Adipocyte (in vitro differentiated cells): ENCODE results near the gene PICK1.
A peak's percentile ranks its signal among the peaks of the same experiment; 100 is the strongest.

Experiments
- DNase-seq: peaks from one replicate; pipeline ENCODE4 v3.0.0-alpha.2; 2015; ENCODE audit warnings: low read depth
- H3K27me3 ChIP-seq: replicated peaks from 2 replicates; pipeline ENCODE4 v1.7.0; 2013; ENCODE audit warnings: mild to moderate bottlenecking, low read length, moderate library complexity; ENCODE audit not compliant: control insufficient read depth, insufficient read depth
- H3K36me3 ChIP-seq: 2 replicates; pipeline ENCODE4 v1.7.0; 2013; ENCODE audit warnings: low read length, mild to moderate bottlenecking, moderate library complexity; ENCODE audit not compliant: control insufficient read depth, insufficient read depth, severe bottlenecking
- H3K4me1 ChIP-seq: 2 replicates; pipeline ENCODE4 v1.7.0; 2013; ENCODE audit warnings: mild to moderate bottlenecking, low read length, moderate library complexity; ENCODE audit not compliant: control insufficient read depth, insufficient read depth
- H3K4me3 ChIP-seq: 2 replicates; pipeline ENCODE4 v1.7.0; 2013; ENCODE audit warnings: mild to moderate bottlenecking, low read length, moderate library complexity
- H3K9ac ChIP-seq: 2 replicates; pipeline ENCODE4 v1.7.0; 2013; ENCODE audit warnings: mild to moderate bottlenecking, low read length, moderate library complexity
- H3K9me3 ChIP-seq: 2 replicates; pipeline ENCODE4 v1.7.0; 2013; ENCODE audit warnings: mild to moderate bottlenecking, low read length, moderate library complexity; ENCODE audit not compliant: control insufficient read depth

Gene PICK1

GRCh38 chr22:38023045-38023444 is 34.2 kb upstream of the PICK1 start:
- Histone ChIP-seq H3K9ac (no peak overlapping the region), H3K36me3 (no peaks in the 10 kb centered on the region), H3K4me3 (no peak overlapping the region), H3K9me3 (no peaks in the 10 kb centered on the region), H3K27me3 (peaks cover 11% of the 10 kb centered on the region), H3K4me1 (no peaks in the 10 kb centered on the region)
- no peak for DNase-seq

- peaks cover 5% of the 10 kb centered on the region for H3K4me1 ChIP-seq
- no peak overlapping the region for H3K9ac ChIP-seq
- no peak for DNase-seq
- H3K4me3 ChIP-seq = no peak overlapping the region
- no peaks in the 10 kb centered on the region for H3K36me3 ChIP-seq
- peaks cover 11% of the 10 kb centered on the region for H3K27me3 ChIP-seq
- H3K9me3 ChIP-seq = no peaks in the 10 kb centered on the region
Measured at GRCh38 chr22:38025514-38025913, 31.7 kb upstream of the PICK1 start.

- H3K4me3 ChIP-seq = no peak overlapping the region
- no peak for DNase-seq
- H3K9me3 ChIP-seq = no peaks in the 10 kb centered on the region
- no peaks in the 10 kb centered on the region for H3K36me3 ChIP-seq
- H3K4me1 ChIP-seq = peaks cover 6% of the 10 kb centered on the region
- H3K27me3 ChIP-seq = peaks cover 11% of the 10 kb centered on the region
- H3K9ac ChIP-seq = no peak overlapping the region
Measured at GRCh38 chr22:38026130-38027111, 30.8 kb upstream of the PICK1 start.

DNA sequence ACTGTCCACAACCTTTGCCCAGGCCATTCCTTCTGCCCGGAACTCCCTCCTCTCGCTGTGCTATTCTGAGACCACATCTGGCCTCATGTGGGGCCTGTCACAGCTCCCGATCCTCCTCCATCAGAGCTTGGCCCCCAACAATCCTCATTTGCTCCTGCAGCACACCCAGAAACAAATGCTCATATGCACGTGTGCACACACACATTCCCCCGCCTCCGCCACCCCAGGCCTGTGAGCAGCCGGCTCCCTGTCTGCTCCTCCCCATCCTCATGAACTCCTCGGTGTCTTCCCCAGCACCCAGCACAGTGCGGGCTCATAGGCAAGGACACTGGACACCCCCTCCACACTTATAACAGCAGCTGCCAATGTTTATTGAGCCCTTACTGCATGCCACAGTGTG is 29.7 kb upstream of the PICK1 start:
- no peaks in the 10 kb centered on the region for H3K36me3 ChIP-seq
- H3K27me3 ChIP-seq = peaks cover 11% of the 10 kb centered on the region
- H3K9ac ChIP-seq = no peak overlapping the region
- H3K4me1 ChIP-seq = peaks cover 6% of the 10 kb centered on the region
- H3K4me3 ChIP-seq = no peak overlapping the region
- DNase-seq = no peak
- H3K9me3 ChIP-seq = no peaks in the 10 kb centered on the region

DNA sequence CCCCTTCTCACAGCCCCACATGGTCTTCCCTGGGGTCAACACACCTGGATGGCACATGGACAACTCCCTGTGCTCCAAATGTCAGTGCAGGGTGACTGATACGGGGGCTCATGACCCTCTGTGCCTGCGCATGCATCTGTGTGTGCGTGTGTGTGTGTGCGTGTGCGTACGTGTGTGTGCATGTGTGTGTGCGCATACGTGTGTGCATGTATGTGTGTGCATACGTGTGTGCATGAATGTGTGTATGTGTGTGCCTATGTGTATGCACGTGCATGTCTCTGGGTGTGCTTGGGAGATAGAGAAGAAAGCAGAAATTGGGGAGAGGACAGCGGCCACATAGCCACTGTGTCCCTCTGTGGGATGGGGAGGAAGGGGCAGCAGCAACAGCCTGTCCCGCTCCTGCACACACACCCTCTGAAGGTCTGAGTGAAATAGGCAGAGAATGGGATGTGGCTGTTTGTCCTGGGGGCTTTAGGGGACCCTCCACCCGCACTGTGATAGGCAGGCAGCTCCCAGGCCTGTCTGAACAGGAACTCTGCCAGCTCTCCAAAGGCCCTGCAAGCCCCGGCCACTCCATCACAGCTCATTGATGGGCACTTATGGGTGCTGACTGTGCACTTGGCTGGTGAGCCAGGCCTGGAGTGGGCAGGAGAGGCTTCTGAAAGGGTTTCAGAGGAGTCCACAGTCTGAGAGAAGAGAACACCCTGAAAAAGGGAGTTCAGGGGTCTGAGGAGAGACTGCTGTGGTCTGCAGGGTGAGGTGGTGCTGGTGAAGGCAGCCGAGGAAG is 28.7 kb upstream of the PICK1 start:
- Histone ChIP-seq H3K4me1 (peaks cover 6% of the 10 kb centered on the region), H3K9me3 (no peaks in the 10 kb centered on the region), H3K27me3 (peaks cover 11% of the 10 kb centered on the region), H3K4me3 (no peak overlapping the region), H3K36me3 (no peaks in the 10 kb centered on the region), H3K9ac (no peak overlapping the region)
- DNase-seq = no peak

DNA sequence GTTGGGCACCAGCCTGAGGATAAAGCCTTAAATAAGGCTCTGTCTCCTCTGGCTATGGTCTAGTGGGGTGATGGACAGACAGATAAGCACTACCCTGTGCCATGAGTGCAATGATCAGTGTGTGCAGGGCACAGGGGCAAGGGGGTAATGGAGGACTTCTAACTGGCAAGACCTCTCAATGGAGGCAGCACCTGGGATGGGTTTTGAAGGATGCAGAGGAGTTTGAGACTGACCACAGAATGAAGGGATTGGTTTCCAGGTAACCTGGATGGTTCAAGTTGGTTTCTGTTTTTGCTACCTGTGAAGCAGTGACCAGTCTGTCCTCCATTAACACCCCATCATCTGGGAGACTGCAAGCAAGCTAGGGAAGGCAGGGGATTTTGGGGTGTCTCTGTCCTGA is 27.8 kb upstream of the PICK1 start:
- Histone ChIP-seq H3K9ac (no peak overlapping the region), H3K27me3 (peaks cover 11% of the 10 kb centered on the region), H3K36me3 (no peaks in the 10 kb centered on the region), H3K4me3 (no peak overlapping the region), H3K9me3 (no peaks in the 10 kb centered on the region), H3K4me1 (peaks cover 14% of the 10 kb centered on the region)
- DNase-seq = no peak

DNA sequence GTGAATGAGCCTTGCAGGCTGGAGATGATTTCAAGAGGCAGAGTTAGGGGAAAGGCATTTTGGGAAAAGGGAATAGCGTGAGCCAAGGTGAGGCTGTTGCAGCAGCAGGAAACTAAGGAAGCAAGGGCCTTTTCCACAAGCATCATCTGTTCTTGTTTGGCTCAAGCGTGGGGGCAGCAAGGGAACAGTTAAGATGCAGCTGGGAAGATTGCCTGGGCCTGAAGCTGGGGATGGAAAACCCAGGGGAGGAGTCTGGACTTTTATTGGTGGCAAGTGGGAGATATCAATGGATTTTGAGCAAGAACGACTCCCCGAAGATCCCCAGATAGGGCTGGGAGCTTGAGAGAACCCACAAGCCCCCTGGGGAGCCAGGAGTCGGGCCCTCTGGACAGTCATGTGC is 27.3 kb upstream of the PICK1 start:
- Histone ChIP-seq H3K9me3 (no peaks in the 10 kb centered on the region), H3K9ac (no peak overlapping the region), H3K36me3 (no peaks in the 10 kb centered on the region), H3K4me3 (no peak overlapping the region), H3K4me1 (peaks cover 17% of the 10 kb centered on the region), H3K27me3 (peaks cover 10% of the 10 kb centered on the region)
- no peak for DNase-seq

DNA sequence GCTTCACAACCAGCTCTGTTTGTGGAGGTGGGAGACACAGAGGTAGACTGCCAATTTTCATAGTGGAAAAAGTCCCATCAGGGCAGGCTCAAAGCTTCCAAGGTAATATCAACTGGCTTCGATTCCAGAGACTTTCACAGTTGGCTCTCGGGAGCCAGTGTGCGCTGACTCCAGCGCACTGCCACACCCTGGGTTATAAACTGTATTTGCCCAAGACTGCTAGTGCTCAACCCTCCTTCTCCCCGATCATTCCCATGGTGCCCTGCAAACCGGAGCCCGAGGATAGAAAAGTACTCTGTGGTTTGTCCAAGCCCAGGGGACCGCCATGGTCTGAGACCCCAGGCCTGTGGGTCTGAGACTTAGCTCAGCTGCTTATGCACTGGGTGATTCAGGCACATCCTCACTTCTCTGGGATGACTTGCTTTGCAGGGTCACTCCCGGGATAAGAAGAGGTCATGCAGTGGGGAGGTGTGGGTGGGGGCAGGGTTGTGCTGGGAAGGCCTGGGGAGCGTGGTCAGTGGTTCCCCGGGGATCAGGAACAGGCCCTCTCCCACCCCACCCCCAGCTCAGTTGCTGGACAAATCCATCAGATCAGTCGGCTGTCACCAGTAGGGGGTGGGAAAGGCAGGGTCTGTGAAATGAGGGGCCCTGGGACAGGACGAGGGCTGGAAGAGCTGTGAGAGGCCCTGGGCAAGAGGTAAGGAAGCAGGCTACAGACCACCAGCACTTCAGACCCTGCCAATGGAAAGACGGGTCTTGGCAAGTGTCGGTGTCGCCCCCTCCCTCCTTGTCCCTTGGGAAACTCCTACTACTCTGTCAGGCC is 26.7 kb upstream of the PICK1 start:
- Histone ChIP-seq H3K9me3 (no peaks in the 10 kb centered on the region), H3K36me3 (no peaks in the 10 kb centered on the region), H3K27me3 (peaks cover 4% of the 10 kb centered on the region), H3K4me1 (peaks cover 20% of the 10 kb centered on the region), H3K4me3 (no peak overlapping the region), H3K9ac (no peak overlapping the region)
- no peak for DNase-seq

- DNase-seq = no peak
- Histone ChIP-seq H3K4me1 (peaks cover 24% of the 10 kb centered on the region), H3K4me3 (no peak overlapping the region), H3K9ac (no peak overlapping the region), H3K36me3 (no peaks in the 10 kb centered on the region), H3K27me3 (no peaks in the 10 kb centered on the region), H3K9me3 (no peaks in the 10 kb centered on the region)
Measured at GRCh38 chr22:38031491-38031890, 25.7 kb upstream of the PICK1 start.

DNA sequence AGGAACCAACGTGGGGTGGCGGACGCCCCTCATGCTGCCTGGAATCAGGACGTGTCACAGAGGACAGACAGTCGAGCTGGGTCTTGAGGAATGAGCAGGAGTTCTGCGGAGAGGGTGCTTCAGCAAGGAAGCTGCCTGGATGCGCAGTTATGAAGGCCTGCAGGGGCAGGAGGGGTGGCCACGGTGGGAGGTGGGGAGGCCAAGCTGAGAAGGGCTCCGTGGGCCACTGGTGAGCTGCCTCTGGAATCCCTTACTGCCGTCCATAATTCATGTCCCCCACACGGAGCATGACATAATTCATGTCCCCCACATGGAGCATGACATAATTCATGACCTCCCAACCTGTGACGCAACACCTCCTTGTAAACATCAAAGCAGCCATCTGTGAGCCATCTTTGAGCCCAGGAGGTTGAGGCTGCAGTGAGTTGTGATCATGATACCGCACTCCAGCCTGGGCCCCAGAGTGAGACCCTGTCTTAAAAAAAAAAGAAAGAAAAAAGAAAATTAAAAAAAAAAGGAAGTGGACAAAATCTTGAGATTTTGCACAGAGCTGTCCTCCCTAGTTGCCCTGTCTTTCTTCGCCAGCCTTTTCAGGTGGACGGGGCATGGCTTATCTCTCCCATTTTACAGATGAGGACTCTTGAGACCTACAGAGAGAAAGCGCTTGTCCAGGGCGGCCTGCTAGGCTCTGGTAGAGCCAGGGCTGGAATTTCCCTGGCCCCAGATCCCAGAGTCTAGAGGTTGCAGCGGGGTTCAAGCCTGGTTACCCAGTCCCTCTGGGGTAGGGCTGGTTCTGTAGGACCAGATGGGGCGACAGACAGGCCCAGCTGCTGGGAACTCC is 24.3 kb upstream of the PICK1 start:
- Histone ChIP-seq H3K4me3 (no peak overlapping the region), H3K27me3 (no peaks in the 10 kb centered on the region), H3K36me3 (no peaks in the 10 kb centered on the region), H3K4me1 (peaks cover 29% of the 10 kb centered on the region), H3K9me3 (no peaks in the 10 kb centered on the region), H3K9ac (no peak overlapping the region)
- DNase-seq = peak; percentile 43
